Dedifferentiated amniotic fluid mesenchymal stem cell (primary cell): ENCODE results near the gene PUS7.
"Not testable (repeated sequence)": the region's sequence is repeated elsewhere in the genome, so short reads cannot be mapped to it uniquely, and the experiment has no call there.

Experiments used
- DNase-seq: peaks from one replicate; pipeline ENCODE4 v3.0.0-alpha.2; 2016; ENCODE audit errors: extremely low spot score

PUS7 gene

DNA sequence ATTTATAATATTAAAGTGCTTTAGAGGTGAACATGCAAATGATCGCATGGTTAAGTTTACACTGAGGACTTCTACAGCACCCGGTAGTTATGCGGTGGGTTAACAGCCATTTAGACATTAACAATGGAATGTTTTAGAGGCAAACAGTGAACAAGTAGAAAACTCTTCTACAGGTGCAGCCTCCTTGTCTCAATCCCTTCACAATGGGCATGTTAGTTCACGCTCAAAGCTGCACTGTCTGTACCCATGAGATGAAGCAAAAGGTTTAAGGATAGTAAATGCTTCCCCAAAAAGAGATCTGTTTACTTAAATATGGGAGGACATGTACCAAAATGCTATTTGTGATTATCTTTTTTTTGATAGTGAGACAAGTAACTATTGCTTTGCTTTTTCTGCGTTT lies 25.1 kb downstream of the PUS7 start:
- DNase-seq = no peak

- peak; percentile 43 for DNase-seq
Observed at GRCh38 chr7:105496521-105496920, 25.6 kb downstream of the PUS7 start.

GRCh38 chr7:105493923-105494315 lies 28.2 kb downstream of the PUS7 start:
- peak; percentile 91 for DNase-seq

DNA sequence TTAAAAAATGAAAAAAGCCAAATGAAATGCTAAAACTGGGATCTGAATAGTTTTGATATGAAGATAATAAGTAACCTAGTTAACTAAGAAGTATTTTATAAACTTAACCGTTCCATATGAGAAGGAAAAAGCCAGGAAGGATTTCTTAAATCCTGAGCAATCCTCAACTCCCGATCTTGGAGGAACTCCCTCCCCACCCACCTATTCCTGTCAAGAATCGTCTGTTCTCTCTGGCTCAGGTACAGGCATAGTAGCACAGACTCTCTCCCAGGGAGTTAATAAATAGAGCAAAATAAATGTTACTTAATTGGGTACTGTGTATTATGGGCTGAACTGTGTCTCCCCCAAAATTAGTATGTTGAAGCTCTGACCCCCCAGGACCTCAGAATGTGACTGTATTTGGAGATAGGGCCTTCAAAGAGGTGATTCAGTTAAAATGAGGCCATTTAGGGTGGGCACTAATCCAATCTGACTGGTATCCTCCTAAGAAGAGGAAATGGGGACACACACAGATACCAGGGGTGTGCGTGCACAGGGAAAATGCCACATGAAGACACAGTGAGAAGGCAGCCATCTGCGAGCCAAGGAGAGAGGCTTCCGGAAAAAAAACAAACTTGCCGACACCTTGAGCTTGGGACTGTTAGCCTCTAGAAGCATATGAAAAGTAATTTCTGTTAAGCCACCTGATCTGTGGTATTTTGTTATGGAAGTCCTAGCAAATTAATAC lies 28.7 kb downstream of the PUS7 start:
- DNase-seq = no peak

- no peak for DNase-seq
Observed at GRCh38 chr7:105489409-105489808, 32.7 kb downstream of the PUS7 start.

- peak; percentile 66 for DNase-seq
Observed at GRCh38 chr7:105487579-105488571, 34.2 kb downstream of the PUS7 start.

DNA sequence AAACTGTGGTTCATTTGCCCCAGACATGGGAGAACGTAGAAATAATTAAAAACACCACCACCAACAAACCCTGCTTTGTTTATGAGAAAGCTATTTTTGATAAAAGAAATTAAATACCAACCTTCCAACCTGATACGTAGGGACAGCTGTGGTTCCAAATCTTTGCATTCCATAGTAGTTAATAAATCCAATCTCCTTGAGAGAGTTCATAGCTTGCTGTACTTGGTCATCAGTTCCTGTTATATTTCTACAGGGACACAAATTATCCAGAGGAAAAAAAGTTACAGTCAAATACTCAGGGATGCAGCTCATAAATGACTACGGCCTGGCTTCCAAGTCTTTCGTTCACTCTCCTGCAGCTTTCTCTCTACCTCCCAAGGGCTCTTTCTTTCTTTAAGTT lies 41.1 kb downstream of the PUS7 start:
- DNase-seq = no peak

- no peak for DNase-seq
Observed at GRCh38 chr7:105478606-105479005, 43.5 kb downstream of the PUS7 start.

DNA sequence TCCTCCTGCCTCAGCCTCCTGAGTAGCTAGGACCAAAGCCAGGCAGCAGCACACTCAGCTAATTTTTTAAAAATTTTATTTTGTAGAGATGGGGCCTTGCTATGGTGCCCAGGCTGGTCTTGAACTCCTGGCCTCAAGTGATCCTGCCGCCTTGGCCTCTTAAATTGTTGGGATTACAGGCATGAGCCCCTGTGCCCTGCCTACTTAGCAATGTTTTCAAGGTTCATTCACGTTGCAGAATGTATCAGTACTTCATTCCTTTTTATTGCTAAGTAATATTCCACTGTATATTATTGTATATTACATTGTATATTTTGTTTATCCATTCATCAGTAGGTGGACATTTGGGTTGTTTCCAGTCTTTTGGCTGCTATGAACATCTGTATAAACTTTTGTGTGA lies 44.2 kb downstream of the PUS7 start:
- no peak for DNase-seq

- no peak for DNase-seq
Observed at GRCh38 chr7:105474045-105474444, 48.0 kb downstream of the PUS7 start.

DNA sequence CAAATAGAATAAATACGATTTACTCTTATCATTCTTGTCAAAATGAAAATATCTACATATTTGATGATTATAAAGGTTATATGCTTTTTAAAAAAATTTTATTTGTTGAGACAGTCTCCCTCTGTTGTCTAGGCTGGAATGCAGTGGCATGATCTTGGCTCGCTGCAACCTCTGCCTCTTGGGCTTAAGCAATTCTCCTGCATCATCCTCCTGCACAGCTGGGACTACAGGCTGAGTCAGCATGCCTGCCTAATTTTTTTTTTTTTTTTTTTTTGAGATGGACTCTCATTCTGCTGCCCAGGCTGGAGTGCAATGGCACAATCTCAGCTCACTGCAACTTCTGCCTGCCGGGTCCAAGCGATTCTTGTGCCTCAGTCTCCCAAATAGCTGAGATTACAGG lies 48.9 kb downstream of the PUS7 start:
- DNase-seq = peak; percentile 87

- DNase-seq = no peak
Observed at GRCh38 chr7:105470846-105471245, 51.2 kb downstream of the PUS7 start.

GRCh38 chr7:105470090-105470489 lies 52.0 kb downstream of the PUS7 start:
- DNase-seq = no peak

GRCh38 chr7:105462765-105463420 lies 59.2 kb downstream of the PUS7 start:
- DNase-seq = no peak

DNA sequence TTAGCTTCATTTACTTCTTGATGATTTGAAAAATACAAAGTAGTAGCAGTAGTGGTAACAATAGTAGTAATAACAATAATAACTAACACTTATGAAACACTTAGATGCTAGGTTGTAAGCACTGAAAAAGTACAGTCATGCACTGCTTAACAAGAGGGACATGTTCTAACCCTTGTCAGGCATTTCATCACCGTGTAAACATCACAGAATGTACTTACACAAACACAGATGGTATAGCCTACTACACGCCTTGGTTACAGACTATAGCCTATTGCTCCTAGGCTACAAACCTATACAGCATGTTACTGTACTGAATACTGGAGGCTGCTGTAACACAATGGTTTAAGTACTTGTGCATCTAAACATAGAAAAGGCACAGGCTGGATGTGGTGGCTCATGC lies 60.6 kb downstream of the PUS7 start:
- no peak for DNase-seq

DNA sequence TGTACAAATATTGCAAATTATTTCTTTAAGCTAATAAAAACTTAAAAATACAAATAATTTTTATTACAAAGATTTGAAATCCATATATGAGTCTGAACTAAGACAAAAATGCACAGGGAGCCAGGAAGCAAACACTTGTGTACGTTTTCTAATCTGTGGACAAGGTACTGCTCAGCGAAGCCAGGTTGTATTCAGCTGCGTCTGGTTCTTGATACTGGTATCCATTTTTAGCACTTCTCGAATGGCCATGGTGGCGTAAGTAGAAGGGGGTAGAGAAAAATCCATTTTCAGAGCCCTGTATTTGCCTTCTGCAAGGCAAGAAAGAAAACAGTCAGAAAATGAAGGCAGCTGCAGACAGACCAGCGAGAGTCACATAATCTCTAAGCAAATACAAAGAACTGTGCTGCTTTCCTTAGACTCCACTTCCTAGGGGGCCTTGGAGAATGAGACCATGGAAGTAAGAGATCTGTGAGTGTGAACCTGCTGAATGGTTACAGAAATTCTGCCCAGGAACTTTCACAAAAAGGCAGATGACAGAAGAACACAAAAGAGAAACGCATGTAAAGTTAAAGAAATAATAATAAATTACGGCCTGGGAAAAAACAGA lies 64.3 kb downstream of the PUS7 start:
- no peak for DNase-seq

GRCh38 chr7:105454921-105455320 lies 67.2 kb downstream of the PUS7 start:
- DNase-seq = no peak

- peak; percentile 91 for DNase-seq
Observed at GRCh38 chr7:105454095-105454747, 67.8 kb downstream of the PUS7 start.

- no peak for DNase-seq
Observed at GRCh38 chr7:105452085-105452484, 70.0 kb downstream of the PUS7 start.

DNA sequence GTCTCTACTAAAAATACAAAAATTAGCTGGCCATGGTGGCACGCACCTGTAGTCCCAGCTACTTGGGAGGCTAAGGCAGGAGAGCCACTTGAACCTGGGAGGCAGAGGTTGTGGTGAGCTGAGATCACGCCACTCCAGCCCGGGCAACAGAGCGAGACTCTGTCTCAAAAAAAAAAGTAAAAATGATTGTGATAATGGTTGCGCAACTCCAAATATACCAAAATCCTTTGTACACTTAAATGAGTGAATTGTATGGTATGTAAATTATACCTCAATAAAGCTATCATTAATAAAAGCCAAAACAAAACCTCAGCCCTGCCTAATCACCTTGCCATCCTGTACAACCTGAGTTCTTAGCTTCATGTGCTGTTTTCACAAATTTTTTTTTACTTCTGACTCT lies 71.2 kb downstream of the PUS7 start:
- DNase-seq = not testable (repeated sequence)

DNA sequence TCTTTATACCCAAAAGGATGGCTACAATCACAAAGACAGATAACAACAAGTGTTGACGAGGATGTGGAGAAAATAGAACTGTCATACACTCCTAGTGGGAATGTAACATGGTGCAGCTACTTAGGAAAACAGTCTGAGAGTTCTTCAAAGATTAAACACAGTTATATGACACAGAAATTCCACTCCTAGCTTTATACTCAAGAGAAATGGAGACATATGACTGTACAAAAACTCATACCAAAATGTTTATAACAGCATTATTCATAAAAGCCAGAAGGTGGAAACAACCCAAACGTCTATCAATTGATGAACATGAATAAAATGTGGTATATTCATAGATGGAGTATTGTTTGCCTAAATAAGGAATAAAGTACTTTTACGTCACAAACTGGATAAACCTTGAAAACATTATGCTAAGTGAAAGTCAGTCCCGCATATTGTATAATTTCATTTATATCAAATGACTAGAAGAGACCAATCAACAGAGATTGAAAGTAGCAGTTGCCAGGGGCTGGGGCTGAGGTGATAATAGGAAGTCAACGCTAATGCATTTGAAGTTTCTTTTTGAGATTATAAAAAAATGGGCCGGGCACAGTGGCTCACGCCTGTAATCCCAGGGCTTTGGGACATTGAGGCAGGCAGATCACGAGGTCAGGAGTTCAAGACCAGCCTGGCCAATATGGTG lies 71.8 kb downstream of the PUS7 start:
- no peak for DNase-seq
